HG03521 (cell line): ENCODE results near the gene REPS2.
"Not testable (repeated sequence)": the region's sequence is repeated elsewhere in the genome, so short reads cannot be mapped to it uniquely, and the experiment has no call there.

Source experiments
- ATAC-seq: cut with Tn5 transposase; IDR thresholded peaks from one replicate; pipeline ENCODE4 v1.9.1; 2021; ENCODE audit warnings: mild to moderate bottlenecking, moderate library complexity; ENCODE audit not compliant: unreplicated experiment

REPS2 gene

GRCh38 chrX:16962661-16963060, 16.2 kb downstream of the REPS2 start:
- not testable (repeated sequence) for ATAC-seq

- ATAC-seq = no peak
Measured at GRCh38 chrX:16963216-16963615, 16.8 kb downstream of the REPS2 start.

DNA sequence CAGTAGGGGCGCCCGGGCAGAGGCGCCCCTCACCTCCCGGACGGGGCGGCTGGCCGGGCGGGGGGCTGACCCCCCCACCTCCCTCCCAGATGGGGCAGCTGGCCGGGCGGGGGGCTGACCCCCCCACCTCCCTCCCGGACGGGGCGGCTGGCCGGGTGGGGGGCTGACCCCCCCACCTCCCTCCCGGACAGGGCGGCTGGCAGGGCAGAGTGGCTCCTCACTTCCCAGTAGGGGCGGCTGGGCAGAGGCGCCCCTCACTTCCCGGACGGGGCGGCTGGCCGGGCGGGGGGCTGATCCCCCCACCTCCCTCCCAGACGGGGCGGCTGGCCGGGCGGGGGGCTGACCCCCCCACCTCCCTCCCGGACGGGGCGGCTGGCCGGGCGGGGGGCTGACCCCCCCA, 18.5 kb downstream of the REPS2 start:
- not testable (repeated sequence) for ATAC-seq

DNA sequence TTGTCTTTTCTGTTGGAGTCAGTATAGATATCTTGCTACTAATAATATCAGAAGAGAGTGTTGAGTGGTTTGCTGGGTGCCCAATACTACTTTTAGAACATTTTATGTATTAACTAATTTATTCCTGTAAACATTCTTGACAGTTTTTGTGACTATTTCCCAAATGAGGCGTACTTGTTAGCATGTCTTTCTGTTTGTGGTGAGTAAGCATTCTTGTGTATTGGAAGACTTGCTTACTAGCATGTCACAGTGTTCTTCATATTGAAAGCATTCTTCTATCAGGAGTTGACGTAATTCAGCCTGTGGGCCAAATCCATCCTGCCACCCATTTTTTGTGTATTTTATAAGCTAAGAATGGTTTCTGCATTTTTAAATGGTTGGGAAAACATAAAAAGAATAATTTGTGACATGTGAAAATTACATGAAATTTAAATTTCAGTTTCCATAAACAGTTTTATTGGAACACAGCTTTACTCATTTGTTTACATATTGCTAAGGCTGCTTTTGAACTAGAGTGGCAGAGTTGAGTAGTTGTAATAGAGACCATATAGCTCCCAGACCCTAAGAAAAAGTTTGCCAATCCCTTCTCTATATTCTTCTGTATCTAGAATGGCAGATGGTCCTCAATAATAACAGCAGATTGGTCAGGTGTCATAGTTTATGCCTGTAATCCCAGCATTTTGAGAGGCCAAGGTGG, 20.4 kb downstream of the REPS2 start:
- ATAC-seq = no peak

DNA sequence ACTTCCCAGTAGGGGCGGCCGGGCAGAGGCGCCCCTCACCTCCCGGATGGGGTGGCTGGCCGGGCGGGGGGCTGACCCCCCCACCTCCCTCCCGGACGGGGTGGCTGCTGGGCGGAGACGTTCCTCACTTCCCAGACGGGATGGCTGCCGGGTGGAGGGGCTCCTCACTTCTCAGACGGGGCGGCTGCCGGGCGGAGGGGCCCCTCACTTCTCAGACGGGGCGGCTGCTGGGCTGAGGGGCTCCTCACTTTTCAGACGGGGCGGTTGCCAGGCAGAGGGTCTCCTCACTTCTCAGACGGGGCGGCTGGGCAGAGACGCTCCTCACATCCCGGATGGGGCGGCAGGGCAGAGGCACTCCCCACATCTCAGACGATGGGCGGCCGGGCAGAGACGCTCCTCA, 22.3 kb downstream of the REPS2 start:
- not testable (repeated sequence) for ATAC-seq

DNA sequence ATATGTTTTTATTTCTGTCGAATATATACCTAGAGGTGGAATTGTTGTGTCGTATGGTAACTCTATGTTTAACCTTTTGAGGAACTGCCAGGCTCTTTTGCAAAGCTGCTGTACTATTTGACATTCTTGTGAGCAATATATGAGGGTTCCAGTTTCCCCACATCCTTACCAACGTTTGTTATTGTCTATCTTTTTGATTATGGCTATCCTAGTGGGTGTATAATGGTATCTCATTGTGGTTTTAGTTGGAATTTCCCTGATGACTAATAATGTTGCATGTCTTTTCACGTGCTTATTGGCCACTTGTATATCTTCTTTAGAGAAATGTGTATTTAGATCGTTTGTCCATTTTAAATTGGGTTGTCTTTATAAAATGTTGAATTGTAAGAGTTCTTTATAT, 24.5 kb downstream of the REPS2 start:
- ATAC-seq = no peak

DNA sequence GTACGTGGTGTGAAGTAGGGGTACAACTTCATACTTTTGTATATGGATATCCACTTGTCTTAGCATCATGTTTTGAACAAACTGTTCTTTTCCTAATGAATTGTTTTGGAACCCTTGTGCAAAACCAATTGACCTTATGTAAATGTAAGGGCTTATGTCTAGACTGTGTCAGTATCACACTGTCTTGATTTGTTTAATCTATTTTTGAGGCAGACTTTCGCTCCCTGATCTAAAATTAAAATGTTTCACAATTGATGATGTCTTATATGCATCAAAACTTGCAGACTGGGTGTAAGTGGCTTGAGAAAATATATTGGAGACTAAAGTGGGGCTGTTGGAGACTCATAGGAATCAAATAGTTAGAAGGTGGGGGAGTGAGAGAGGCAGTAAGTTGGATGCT, 25.2 kb downstream of the REPS2 start:
- ATAC-seq = no peak

DNA sequence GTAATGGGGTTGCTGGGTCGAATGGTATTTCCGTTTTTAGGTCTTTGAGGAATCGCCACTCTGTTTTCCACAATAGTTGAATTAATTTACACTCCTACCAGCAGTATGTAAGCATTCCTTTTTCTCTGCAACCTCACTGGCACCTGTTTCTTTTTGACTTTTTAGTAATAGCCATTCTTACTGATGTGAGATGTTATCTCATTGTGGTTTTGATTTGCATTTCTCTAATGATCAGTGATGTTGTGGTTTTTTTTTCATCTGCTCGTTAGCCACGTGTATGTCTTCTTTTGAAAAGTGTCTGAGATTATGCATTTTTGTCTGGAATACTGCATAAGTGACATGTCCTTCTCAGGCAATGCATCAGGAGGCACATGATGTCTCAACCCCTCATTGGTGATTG, 28.8 kb downstream of the REPS2 start:
- no peak for ATAC-seq

- ATAC-seq = no peak
Measured at GRCh38 chrX:16977771-16978170, 31.3 kb downstream of the REPS2 start.

GRCh38 chrX:16978193-16978984, 31.9 kb downstream of the REPS2 start:
- no peak for ATAC-seq

GRCh38 chrX:16979226-16979625, 32.8 kb downstream of the REPS2 start:
- ATAC-seq = no peak

DNA sequence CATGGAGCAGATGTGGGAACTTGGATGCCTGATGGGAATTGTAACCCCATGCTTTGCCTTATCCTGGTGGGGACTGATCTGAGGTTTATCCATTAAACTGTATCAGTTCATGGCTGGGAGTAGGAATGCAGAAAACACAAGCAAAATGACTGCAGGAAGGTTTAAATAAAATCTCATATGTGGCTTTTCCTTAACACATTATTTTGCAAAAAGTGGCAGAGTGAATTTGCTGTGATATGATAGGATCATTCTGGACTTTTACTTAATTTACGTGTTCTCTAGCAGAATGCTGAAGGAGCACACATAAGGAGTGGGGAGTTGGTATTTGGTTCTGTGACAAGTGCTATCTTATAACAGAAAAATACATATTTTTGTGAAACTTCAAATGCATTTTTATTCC, 34.8 kb downstream of the REPS2 start:
- ATAC-seq = no peak

GRCh38 chrX:16981980-16982379, 35.5 kb downstream of the REPS2 start:
- ATAC-seq = no peak

GRCh38 chrX:16983051-16983450, 36.6 kb downstream of the REPS2 start:
- ATAC-seq = no peak

DNA sequence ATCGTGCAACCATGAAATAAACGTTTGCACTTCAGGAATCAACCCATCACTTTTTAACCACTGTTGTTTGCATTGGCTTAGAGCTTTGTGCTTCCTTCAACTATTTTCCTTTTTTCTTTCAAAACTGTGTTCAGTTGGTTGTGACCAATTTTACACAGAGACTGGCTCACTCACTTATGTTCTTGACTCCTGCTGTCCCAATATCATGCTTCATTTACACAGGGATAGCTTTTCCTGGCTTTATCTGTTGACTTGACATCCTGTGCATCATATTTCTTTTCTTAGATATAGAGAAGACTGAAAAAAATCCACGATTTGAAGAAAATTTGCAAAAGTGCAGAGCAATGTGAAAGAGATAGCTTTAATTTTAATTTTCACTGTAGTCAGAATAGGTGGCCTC, 38.8 kb downstream of the REPS2 start:
- no peak for ATAC-seq

DNA sequence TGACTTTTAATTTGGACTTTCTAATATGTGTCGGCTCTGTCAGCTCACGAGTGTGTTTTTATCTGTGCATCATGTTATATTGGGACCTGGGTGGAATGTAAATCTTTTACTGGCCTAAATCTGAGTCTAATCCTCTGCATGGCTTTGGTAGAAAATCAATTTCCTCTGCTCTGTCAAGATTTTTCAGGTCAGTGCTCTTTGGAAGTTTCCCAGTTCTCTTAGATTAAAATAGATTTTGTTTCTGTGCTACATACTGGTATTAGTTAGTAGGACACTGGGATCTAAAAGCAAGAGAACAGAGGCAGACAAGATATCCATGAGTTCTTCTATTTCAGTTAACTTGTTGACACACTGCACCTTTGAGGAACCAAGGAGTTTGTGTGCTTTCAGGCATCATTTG, 39.7 kb downstream of the REPS2 start:
- no peak for ATAC-seq

- ATAC-seq = no peak
Measured at GRCh38 chrX:16989750-16990149, 43.3 kb downstream of the REPS2 start.

GRCh38 chrX:16990839-16991238, 44.4 kb downstream of the REPS2 start:
- ATAC-seq = no peak

GRCh38 chrX:16992445-16992844, 46.0 kb downstream of the REPS2 start:
- ATAC-seq = no peak

GRCh38 chrX:16992951-16993350, 46.5 kb downstream of the REPS2 start:
- no peak for ATAC-seq

- ATAC-seq = no peak
Measured at GRCh38 chrX:16993791-16994318, 47.4 kb downstream of the REPS2 start.

DNA sequence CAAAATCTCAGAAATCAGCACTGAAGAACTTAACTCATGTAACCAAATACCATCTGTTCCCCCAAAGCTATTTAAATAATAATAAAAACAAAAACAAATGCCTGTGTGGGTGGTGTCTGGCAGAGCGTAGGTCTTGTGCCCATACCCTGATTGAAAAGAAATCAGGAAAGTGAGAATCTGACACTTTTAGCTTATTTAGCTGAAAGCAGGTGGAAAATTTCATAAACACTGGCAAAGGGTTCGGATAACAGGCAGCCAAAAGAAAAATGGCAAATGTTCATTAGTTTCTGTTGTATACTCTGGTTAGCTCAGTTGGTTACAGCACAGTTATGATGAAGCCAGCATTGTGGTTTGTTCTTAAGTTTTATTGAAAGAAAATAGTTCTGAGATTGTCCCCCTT, 48.3 kb downstream of the REPS2 start:
- no peak for ATAC-seq
